PC-3 (cell line): ENCODE results near the gene BTBD17. TPM values are rescaled to one million over a fixed set of nuclear protein-coding genes. Genes with fewer than 3 reads are reported as not detected.
A peak's percentile ranks its signal among the peaks of the same experiment; 100 is the strongest.
"Not testable (repeated sequence)": the region's sequence is repeated elsewhere in the genome, so short reads cannot be mapped to it uniquely, and the experiment has no call there.

Experiments
- ATAC-seq: fragments of 200-7000 bp; cut with Tn5 transposase; 2 replicates; pipeline ENCODE4 v1.9.1; 2020; ENCODE audit warnings: mild to moderate bottlenecking, moderate library complexity
- BruUV-seq: library from RNA; stranded (reverse); fragments of 400-500 nt; replicated peaks from 2 replicates; lab custom pipeline; 2021; lab: Mats Ljungman, UMichigan
- CTCF ChIA-PET: fragments of 300-600 bp; sonication (Branson Sonifier 250); formaldehyde crosslinking; loops from one replicate; lab custom pipeline; 2022; ENCODE audit warnings: antibody characterized with exemption; lab: Charles Lee
- POLR2A ChIA-PET: fragments of 300-600 bp; sonication (Branson Sonifier 250); formaldehyde crosslinking; loops from one replicate; lab custom pipeline; 2022; ENCODE audit warnings: antibody characterized with exemption; ENCODE audit not compliant: unreplicated experiment; lab: Charles Lee
- DNase-seq: peaks from one replicate; pipeline ENCODE4 v3.0.0-alpha.2; 2015
- H2AFZ ChIP-seq: fragments of 300-600 bp; sonication (generic); 2 replicates; pipeline ENCODE4 v1.6.0; 2016; ENCODE audit warnings: antibody characterized with exemption, low read length
- H3F3A ChIP-seq: fragments of 300-600 bp; sonication (generic); one replicate; pipeline ENCODE4 v1.6.0; 2017; ENCODE audit warnings: antibody characterized with exemption, low read length, control low read depth, mild to moderate bottlenecking; ENCODE audit not compliant: unreplicated experiment
- H3K27ac ChIP-seq: fragments of 300-600 bp; sonication (generic); 2 replicates; pipeline ENCODE4 v1.5.1; 2016; ENCODE audit warnings: mild to moderate bottlenecking, low read length
- H3K27me3 ChIP-seq: fragments of 300-600 bp; sonication (generic); 2 replicates; pipeline ENCODE4 v1.6.1; 2016; ENCODE audit warnings: low read length, mixed read lengths
- H3K36me3 ChIP-seq: fragments of 300-600 bp; sonication (generic); 2 replicates; pipeline ENCODE4 v1.6.1; 2016; ENCODE audit warnings: low read depth, mixed run types, low read length, mixed read lengths
- H3K4me1 ChIP-seq: fragments of 300-600 bp; sonication (generic); 2 replicates; pipeline ENCODE4 v1.5.1; 2016; ENCODE audit warnings: low read length; ENCODE audit not compliant: insufficient read depth
- H3K4me2 ChIP-seq: fragments of 300-600 bp; sonication (generic); 2 replicates; pipeline ENCODE4 v1.6.0; 2016; ENCODE audit warnings: low read length
- H3K4me3 ChIP-seq: fragments of 300-600 bp; sonication (generic); 2 replicates; pipeline ENCODE4 v1.5.1; 2016; ENCODE audit warnings: mild to moderate bottlenecking, low read length, mixed read lengths
- H3K79me2 ChIP-seq: fragments of 300-600 bp; sonication (generic); 2 replicates; pipeline ENCODE4 v1.6.1; 2017; ENCODE audit warnings: low read length, mixed read lengths
- H3K9ac ChIP-seq: fragments of 300-600 bp; sonication (generic); 2 replicates; pipeline ENCODE4 v1.6.0; 2016; ENCODE audit warnings: mild to moderate bottlenecking, low read length
- H3K9me2 ChIP-seq: fragments of 300-600 bp; sonication (generic); replicated peaks from 2 replicates; pipeline ENCODE4 v1.6.1; 2016; ENCODE audit warnings: mixed run types, low read length, mixed read lengths
- H3K9me3 ChIP-seq: fragments of 300-600 bp; sonication (generic); 2 replicates; pipeline ENCODE4 v1.6.1; 2016; ENCODE audit warnings: low read length, mixed read lengths
- H4K20me1 ChIP-seq: fragments of 300-600 bp; sonication (generic); 2 replicates; pipeline ENCODE4 v1.6.1; 2016; ENCODE audit warnings: low read length, mixed read lengths
- CTCF ChIP-seq: fragments of 300-600 bp; sonication (generic); conservative IDR thresholded peaks from 2 replicates; pipeline ENCODE4 v1.5.1; 2017; ENCODE audit warnings: antibody characterized with exemption, low read depth, mild to moderate bottlenecking, low read length
- EZH2 ChIP-seq: fragments of 300-600 bp; sonication (generic); IDR thresholded peaks from one replicate; pipeline ENCODE4 v1.6.1; 2017; ENCODE audit warnings: antibody characterized with exemption, mild to moderate bottlenecking, low read length; ENCODE audit not compliant: unreplicated experiment
- EZH2phosphoT487 ChIP-seq: fragments of 300-600 bp; sonication (generic); IDR thresholded peaks from 2 replicates; pipeline ENCODE4 v1.6.1; 2018; ENCODE audit warnings: mild to moderate bottlenecking, antibody characterized with exemption, low read length, borderline replicate concordance
- intact Hi-C: fragments of 100-400 bp; cut with micrococcal nuclease; formaldehyde crosslinking; loops from 2 replicates; pipeline ENCODE4 v1.9.0; 2023
- total RNA-seq: library from RNA; depleted of rRNA; stranded (reverse); fragments of >200 nt; gene quantifications from 2 replicates; pipeline ENCODE4 v1.2.3, GENCODE V29; 2014

Gene BTBD17
- total RNA-seq, 1 experiment from 2014 or later = not detected

GRCh38 chr17:74408815-74409214, 47.1 kb upstream of the BTBD17 start:
- Histone ChIP-seq H3K9ac (no peak overlapping the region), H3K79me2 (no peaks in the 10 kb centered on the region), H2AFZ (no peak overlapping the region), H3K4me2 (no peak overlapping the region), H3K4me3 (no peak overlapping the region), H3K27me3 (no peaks in the 10 kb centered on the region), H4K20me1 (no peaks in the 10 kb centered on the region), H3K9me3 (no peaks in the 10 kb centered on the region), H3K4me1 (peaks cover 6% of the 10 kb centered on the region; the same call in 1 of the 2 replicates), H3K27ac (no peak overlapping the region), H3K9me2 (no peaks in the 10 kb centered on the region), H3F3A (no peaks in the 10 kb centered on the region), H3K36me3 (no peaks in the 10 kb centered on the region)
- BruUV-seq = no TSS peak
- DNase-seq (no peak), ATAC-seq (peak; percentile 47)
- CTCF ChIA-PET = interaction anchor here (0.7 to 1.2 kb wide), 2 partner anchors 15 to 30 kb away, joined by 4 read pairs; no protein-coding TSS in a partner anchor
- intact Hi-C loops = loop anchor here (2.0 kb wide), 1 partner anchor 48 kb away; no protein-coding TSS in a partner anchor
- POLR2A ChIA-PET = no interaction called here
- TF ChIP-seq EZH2 (no peak), EZH2phosphoT487 (no peak), CTCF (no peak)

- Histone ChIP-seq H3K9me3 (no peaks in the 10 kb centered on the region), H3K4me1 (peaks cover 6% of the 10 kb centered on the region; the same call in 1 of the 2 replicates), H3K36me3 (no peaks in the 10 kb centered on the region), H3K79me2 (no peaks in the 10 kb centered on the region), H2AFZ (no peak overlapping the region), H3K9ac (no peak overlapping the region), H3K27me3 (no peaks in the 10 kb centered on the region), H3K4me3 (no peak overlapping the region), H4K20me1 (no peaks in the 10 kb centered on the region), H3F3A (no peaks in the 10 kb centered on the region), H3K4me2 (no peak overlapping the region), H3K27ac (no peak overlapping the region), H3K9me2 (no peaks in the 10 kb centered on the region)
- ATAC-seq (peak; percentile 87), DNase-seq (peak; percentile 63)
- CTCF ChIA-PET = interaction anchor here (0.7 to 1.2 kb wide), 2 partner anchors 14 to 29 kb away, joined by 4 read pairs; no protein-coding TSS in a partner anchor
- intact Hi-C loops = loop anchor here (2.0 kb wide), 1 partner anchor 49 kb away; no protein-coding TSS in a partner anchor
- BruUV-seq = no TSS peak
- POLR2A ChIA-PET = no interaction called here
- TF ChIP-seq CTCF = peak; percentile 50
- no peak for TF ChIP-seq EZH2phosphoT487
Measured at GRCh38 chr17:74408262-74408661, 46.6 kb upstream of the BTBD17 start.

GRCh38 chr17:74407384-74407783, 45.7 kb upstream of the BTBD17 start:
- Histone ChIP-seq H2AFZ (no peak overlapping the region), H3F3A (no peaks in the 10 kb centered on the region), H3K36me3 (no peaks in the 10 kb centered on the region), H3K9me2 (no peaks in the 10 kb centered on the region), H3K4me2 (no peak overlapping the region), H3K9ac (no peak overlapping the region), H4K20me1 (no peaks in the 10 kb centered on the region), H3K4me1 (peaks cover 6% of the 10 kb centered on the region; the same call in 1 of the 2 replicates), H3K27ac (no peak overlapping the region), H3K4me3 (no peak overlapping the region), H3K9me3 (no peaks in the 10 kb centered on the region), H3K79me2 (no peaks in the 10 kb centered on the region), H3K27me3 (no peaks in the 10 kb centered on the region)
- no peak for TF ChIP-seq EZH2
- TF ChIP-seq EZH2phosphoT487 = no peak
- no peak for TF ChIP-seq CTCF
- ATAC-seq = peak; percentile 14; the same call in 1 of the 2 replicates
- ChIA-PET POLR2A (no interaction called here), CTCF (no interaction called here)
- intact Hi-C loops = no loop called here
- DNase-seq = no peak
- BruUV-seq = no TSS peak

GRCh38 chr17:74405311-74405710, 43.6 kb upstream of the BTBD17 start:
- H3K9me3 ChIP-seq, H3K36me3 ChIP-seq, H3K9me2 ChIP-seq, POLR2A ChIA-PET, H3K4me3 ChIP-seq, CTCF ChIA-PET, intact Hi-C loops, ATAC-seq, DNase-seq, H3K79me2 ChIP-seq, H4K20me1 ChIP-seq, H3K27ac ChIP-seq, H3F3A ChIP-seq, H3K4me2 ChIP-seq, H3K27me3 ChIP-seq, H3K4me1 ChIP-seq, H3K9ac ChIP-seq, H2AFZ ChIP-seq, BruUV-seq: not testable (repeated sequence)
